AG09309 (cell line): ENCODE measurements around the gene HINT2.

ENCODE experiments used
- DNase-seq: peaks from one replicate; pipeline ENCODE4 v3.0.0-alpha.2; 2010; ENCODE audit warnings: low read depth
- H3K4me3 ChIP-seq: 2 replicates; pipeline ENCODE4 v1.5.1; 2011; ENCODE audit warnings: mild to moderate bottlenecking, low read depth, low read length, moderate library complexity; ENCODE audit not compliant: control insufficient read depth
- TF ChIP-seq, protein P1 (sequence below): IDR thresholded peaks from 2 replicates; pipeline ENCODE4 v1.5.1; 2011; ENCODE audit warnings: mild to moderate bottlenecking, low read depth, low read length, inconsistent platforms; ENCODE audit not compliant: insufficient read depth, control insufficient read depth; ENCODE audit errors: missing control alignments

HINT2 gene

GRCh38 chr9:35847792-35848572 is 33.1 kb upstream of the HINT2 start:
- peak; percentile 76 for DNase-seq
- no peak overlapping the region for H3K4me3 ChIP-seq
- TF ChIP-seq, protein P1, sequence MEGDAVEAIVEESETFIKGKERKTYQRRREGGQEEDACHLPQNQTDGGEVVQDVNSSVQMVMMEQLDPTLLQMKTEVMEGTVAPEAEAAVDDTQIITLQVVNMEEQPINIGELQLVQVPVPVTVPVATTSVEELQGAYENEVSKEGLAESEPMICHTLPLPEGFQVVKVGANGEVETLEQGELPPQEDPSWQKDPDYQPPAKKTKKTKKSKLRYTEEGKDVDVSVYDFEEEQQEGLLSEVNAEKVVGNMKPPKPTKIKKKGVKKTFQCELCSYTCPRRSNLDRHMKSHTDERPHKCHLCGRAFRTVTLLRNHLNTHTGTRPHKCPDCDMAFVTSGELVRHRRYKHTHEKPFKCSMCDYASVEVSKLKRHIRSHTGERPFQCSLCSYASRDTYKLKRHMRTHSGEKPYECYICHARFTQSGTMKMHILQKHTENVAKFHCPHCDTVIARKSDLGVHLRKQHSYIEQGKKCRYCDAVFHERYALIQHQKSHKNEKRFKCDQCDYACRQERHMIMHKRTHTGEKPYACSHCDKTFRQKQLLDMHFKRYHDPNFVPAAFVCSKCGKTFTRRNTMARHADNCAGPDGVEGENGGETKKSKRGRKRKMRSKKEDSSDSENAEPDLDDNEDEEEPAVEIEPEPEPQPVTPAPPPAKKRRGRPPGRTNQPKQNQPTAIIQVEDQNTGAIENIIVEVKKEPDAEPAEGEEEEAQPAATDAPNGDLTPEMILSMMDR, result no peak

DNA sequence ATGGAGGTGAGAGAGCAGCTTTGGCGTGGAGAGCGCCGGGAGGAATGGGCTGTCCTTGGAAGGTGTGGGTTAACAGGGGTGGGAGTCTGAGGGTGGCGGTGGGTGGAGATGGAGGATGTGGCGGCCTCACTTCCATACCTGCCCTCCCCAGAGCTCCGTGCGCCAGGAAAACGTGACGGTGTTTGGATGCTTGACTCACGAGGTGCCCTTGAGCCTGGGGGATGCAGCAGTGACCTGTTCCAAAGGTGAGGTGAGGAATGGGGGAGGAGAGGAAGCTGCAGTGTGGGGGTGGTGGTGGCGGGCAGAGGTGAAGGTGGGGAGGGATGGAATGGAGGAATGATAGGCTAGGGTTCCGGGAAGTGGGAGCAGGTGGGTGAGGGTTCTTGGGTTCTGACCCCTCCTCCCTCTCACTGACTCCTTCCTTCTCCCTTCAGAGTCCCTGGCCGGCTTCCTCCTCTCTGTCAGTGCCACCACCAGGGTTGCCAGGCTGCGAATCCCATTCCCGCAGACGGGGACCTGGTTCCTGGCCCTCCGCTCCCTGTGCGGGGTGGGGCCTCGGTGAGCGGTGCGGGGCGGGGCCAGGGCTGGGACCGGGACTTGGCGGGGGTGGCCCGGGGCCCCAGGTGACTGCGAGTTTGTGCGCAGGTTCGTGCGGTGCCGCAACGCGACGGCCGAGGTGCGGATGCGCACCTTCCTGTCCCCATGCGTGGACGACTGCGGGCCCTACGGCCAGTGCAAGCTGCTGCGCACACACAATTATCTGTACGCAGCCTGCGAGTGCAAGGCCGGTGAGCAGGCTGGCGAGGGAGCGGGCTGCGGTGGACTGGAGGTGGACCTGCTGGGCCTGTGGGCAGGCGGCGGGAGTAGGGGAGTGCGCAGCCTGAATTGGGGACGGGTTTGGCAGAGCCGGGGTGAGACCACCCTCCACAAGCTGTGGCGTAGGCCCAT is 31.3 kb upstream of the HINT2 start:
- TF ChIP-seq, protein P1, result no peak
- DNase-seq, result no peak
- H3K4me3 ChIP-seq, result no peak overlapping the region

DNA sequence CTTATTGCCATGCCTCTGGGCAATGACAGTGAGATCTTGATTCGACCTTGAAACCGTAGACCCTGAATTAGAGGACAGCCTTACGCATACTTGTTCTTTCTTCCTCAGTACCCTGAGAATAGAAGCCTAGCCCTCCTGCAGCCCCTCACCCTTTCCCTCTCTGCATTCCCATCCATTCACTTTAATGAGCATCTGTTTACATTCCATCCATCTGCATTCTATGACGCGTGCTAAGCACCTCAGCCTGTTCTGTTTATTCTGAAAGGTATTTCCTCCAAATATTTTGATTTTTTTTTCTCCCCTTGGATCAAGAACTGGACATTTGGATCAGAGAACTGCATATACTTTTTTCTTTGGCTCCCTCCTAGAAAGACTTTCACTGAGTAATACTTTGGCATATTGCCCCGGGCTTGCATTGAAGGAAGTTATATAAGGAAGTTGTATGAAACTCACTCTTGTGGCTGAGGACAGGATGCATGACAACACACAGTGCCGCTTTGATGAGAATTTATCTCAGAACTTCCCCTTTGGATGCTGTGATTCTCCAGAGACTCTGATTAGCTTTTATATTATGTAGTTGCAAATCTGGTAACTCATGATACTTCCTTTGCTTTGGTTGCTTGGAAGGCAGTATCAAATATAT is 29.9 kb upstream of the HINT2 start:
- TF ChIP-seq, protein P1, result no peak
- H3K4me3 ChIP-seq, result no peak overlapping the region
- peak; percentile 70 for DNase-seq

- H3K4me3 ChIP-seq, result no peak overlapping the region
- no peak for DNase-seq
- TF ChIP-seq, protein P1, result no peak
Observed at GRCh38 chr9:35842795-35843194, 28.0 kb upstream of the HINT2 start.

DNA sequence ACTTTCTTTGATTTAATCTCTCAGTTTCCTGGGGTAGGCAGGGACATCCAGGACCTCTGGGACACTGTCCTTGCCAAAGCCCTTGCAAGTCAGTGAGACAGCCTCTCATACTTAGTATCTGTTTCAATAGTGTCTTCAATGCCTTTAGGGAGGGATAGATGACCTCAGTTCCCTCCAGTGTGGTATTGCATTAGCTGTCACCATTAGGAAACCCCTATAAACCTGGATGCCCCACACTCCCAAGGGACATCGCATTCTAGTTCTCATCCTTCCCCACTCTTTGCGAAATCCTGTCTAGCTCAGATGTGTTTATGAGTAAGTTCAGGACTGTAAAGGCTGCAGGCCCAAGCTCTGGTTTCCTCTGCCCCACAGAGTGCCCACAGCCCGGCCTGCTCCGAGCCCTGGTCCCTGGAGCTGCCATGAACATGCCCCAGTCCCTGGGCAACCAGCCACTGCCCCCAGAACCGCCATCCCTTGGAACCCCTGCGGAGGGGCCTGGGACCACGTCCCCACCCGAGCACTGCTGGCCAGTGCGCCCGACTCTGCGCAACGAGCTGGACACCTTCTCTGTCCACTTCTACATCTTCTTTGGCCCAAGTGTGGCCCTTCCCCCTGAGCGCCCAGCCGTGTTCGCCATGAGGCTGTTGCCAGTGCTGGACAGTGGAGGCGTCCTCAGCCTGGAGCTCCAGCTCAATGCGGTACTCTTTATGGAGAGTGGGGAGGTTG is 27.3 kb upstream of the HINT2 start:
- no peak for DNase-seq
- TF ChIP-seq, protein P1, result no peak
- no peak overlapping the region for H3K4me3 ChIP-seq

- TF ChIP-seq, protein P1, result no peak
- DNase-seq, result no peak
- no peak overlapping the region for H3K4me3 ChIP-seq
Observed at GRCh38 chr9:35841645-35841900, 26.7 kb upstream of the HINT2 start.
